IPS-15b (cell line): ENCODE data around the gene UBA3.

ENCODE experiments used
- H3K27me3 ChIP-seq: one replicate; pipeline ENCODE4 v1.6.1; 2013; ENCODE audit warnings: low read length; ENCODE audit not compliant: control insufficient read depth, insufficient read depth
- H3K36me3 ChIP-seq: one replicate; pipeline ENCODE4 v1.6.1; 2013; ENCODE audit warnings: low read length; ENCODE audit not compliant: control insufficient read depth, insufficient read depth
- H3K4me1 ChIP-seq: one replicate; pipeline ENCODE4 v1.6.1; 2013; ENCODE audit warnings: mild to moderate bottlenecking, low read length; ENCODE audit not compliant: control insufficient read depth, insufficient read depth
- H3K4me3 ChIP-seq: one replicate; pipeline ENCODE4 v1.5.1; 2013; ENCODE audit warnings: low read depth, low read length
- H3K9ac ChIP-seq: one replicate; pipeline ENCODE4 v1.6.1; 2013; ENCODE audit warnings: low read depth, mild to moderate bottlenecking, low read length
- H3K9me3 ChIP-seq: one replicate; pipeline ENCODE4 v1.6.1; 2013; ENCODE audit warnings: mild to moderate bottlenecking, low read length; ENCODE audit not compliant: control insufficient read depth, insufficient read depth

UBA3 gene

DNA sequence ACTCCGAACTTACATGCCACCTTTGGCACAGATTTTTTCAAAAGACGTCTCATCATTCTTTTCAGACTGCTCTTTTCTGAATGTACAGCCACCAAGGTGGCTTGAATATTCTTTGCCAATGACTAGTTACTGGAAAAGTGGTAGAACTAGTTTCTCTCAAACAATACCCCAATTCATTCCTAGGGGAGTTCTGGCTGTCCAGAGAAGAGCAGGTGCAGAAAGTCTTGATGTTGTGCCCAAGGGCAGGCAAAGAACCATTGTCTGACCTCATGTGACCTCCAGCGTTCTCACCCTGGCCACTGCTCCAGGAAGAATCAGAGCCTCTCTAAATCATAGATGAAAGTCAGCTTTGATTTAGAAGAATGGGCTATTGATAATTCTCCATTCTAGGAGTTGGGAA, 36.7 kb upstream of the UBA3 start:
- H3K36me3 ChIP-seq = no peaks in the 10 kb centered on the region
- no peaks in the 10 kb centered on the region for H3K4me1 ChIP-seq
- H3K27me3 ChIP-seq = no peaks in the 10 kb centered on the region
- H3K9ac ChIP-seq = no peak overlapping the region
- no peak overlapping the region for H3K4me3 ChIP-seq
- H3K9me3 ChIP-seq = no peaks in the 10 kb centered on the region

DNA sequence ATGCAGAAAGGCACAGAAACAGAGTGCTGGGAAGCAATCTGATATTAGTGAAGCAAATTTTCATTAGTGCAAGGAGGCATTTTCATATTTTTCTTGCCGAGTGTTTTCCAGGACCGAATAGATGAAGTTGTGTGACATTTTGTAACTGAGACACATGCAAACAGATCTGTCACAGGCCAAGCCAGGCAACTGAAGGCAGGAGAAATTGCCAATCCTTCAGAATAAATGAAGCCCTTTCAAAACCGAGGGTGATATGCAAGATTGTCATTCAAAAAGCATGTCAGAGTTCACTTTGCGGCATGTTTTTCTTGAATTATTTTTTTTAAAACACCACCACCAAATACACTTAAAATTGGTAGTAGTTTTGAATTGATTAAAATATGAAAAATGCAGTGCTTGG, 36.0 kb upstream of the UBA3 start:
- no peaks in the 10 kb centered on the region for H3K4me1 ChIP-seq
- no peaks in the 10 kb centered on the region for H3K27me3 ChIP-seq
- H3K9ac ChIP-seq = no peak overlapping the region
- H3K4me3 ChIP-seq = no peak overlapping the region
- H3K36me3 ChIP-seq = no peaks in the 10 kb centered on the region
- no peaks in the 10 kb centered on the region for H3K9me3 ChIP-seq

GRCh38 chr3:69115731-69116130, 35.6 kb upstream of the UBA3 start:
- no peak overlapping the region for H3K4me3 ChIP-seq
- no peaks in the 10 kb centered on the region for H3K36me3 ChIP-seq
- H3K9ac ChIP-seq = no peak overlapping the region
- H3K9me3 ChIP-seq = no peaks in the 10 kb centered on the region
- no peaks in the 10 kb centered on the region for H3K27me3 ChIP-seq
- H3K4me1 ChIP-seq = no peaks in the 10 kb centered on the region

DNA sequence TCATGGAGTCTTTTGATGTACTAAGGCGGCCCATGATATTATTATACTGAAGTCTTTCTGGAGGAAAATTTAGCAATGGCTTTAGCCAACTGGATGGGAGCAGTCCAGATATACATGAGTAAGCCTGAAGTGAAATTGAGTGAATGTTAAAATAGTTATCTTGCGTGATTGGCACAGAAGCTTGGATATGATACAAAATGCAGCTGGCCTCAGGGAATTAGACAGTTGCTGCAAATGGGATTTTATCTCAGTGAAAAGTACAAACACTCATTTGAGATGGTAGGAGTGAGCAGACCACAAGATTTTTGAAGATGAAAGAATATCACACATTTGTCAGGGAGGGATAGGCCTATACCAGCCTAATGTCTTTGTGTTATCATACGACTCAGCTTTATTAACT, 33.4 kb upstream of the UBA3 start:
- H3K27me3 ChIP-seq = no peaks in the 10 kb centered on the region
- no peaks in the 10 kb centered on the region for H3K4me1 ChIP-seq

DNA sequence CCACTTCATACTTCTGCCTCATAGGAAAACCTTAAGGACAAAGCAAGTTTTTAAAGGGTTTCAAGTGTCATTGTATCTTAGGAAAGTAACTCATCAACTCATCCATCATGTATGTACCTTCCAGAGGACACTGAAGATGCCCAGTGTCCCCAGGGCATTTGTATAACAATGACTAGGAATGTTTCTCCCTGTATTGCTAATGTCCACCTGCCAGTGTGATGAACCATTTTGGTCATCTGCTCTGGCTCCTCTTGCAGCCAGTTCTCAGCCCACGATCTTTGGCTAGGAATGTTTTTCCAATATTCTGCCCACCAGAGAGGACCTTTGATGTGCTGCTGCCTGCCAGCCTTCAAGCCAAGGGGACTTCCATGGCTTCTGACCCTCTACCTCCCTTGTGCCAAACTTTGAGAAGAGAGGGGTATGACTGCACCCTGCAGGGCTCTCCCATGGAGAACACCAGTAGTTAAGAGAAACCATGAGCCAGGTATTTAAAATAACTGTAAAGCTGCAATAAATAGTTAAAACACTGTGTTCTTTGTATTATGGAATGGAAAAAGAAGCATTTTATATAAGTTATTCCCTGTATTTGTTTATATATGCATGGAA, 30.9 kb upstream of the UBA3 start:
- Histone ChIP-seq H3K9ac (no peak overlapping the region), H3K27me3 (no peaks in the 10 kb centered on the region), H3K4me3 (no peak overlapping the region), H3K4me1 (no peaks in the 10 kb centered on the region), H3K36me3 (no peaks in the 10 kb centered on the region), H3K9me3 (no peaks in the 10 kb centered on the region)

More for the DNA sequence above, 33.4 kb upstream of the UBA3 start:
- H3K9ac ChIP-seq = no peak overlapping the region
- H3K9me3 ChIP-seq = no peaks in the 10 kb centered on the region
- no peak overlapping the region for H3K4me3 ChIP-seq
- H3K36me3 ChIP-seq = no peaks in the 10 kb centered on the region

GRCh38 chr3:69108811-69109210, 28.6 kb upstream of the UBA3 start:
- H3K4me3 ChIP-seq = no peak overlapping the region
- H3K9me3 ChIP-seq = no peaks in the 10 kb centered on the region
- H3K4me1 ChIP-seq = no peaks in the 10 kb centered on the region
- H3K27me3 ChIP-seq = no peaks in the 10 kb centered on the region
- H3K36me3 ChIP-seq = no peaks in the 10 kb centered on the region
- no peak overlapping the region for H3K9ac ChIP-seq

- H3K4me1 ChIP-seq = no peaks in the 10 kb centered on the region
- no peaks in the 10 kb centered on the region for H3K36me3 ChIP-seq
- H3K4me3 ChIP-seq = no peak overlapping the region
- H3K9me3 ChIP-seq = no peaks in the 10 kb centered on the region
- H3K27me3 ChIP-seq = no peaks in the 10 kb centered on the region
- no peak overlapping the region for H3K9ac ChIP-seq
Measured at GRCh38 chr3:69107841-69108240, 27.7 kb upstream of the UBA3 start.

GRCh38 chr3:69105320-69105719, 25.2 kb upstream of the UBA3 start:
- Histone ChIP-seq H3K4me3 (no peak overlapping the region), H3K36me3 (no peaks in the 10 kb centered on the region), H3K9me3 (no peaks in the 10 kb centered on the region), H3K4me1 (no peaks in the 10 kb centered on the region), H3K27me3 (no peaks in the 10 kb centered on the region), H3K9ac (no peak overlapping the region)

DNA sequence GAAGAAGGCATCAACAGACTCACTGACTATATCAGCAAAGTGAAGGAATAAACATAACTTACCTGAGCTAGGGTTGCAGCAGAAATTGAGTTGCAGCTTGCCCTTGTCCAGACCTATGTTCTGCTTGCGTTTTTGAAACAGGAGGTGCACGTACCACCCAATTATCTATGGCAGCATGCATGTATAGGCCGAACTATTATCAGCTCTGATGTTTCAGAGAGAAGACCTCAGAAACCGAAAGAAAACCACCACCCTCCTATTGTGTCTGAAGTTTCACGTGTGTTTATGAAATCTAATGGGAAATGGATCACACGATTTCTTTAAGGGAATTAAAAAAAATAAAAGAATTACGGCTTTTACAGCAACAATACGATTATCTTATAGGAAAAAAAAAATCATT, 24.4 kb upstream of the UBA3 start:
- no peaks in the 10 kb centered on the region for H3K27me3 ChIP-seq
- no peak overlapping the region for H3K4me3 ChIP-seq
- no peaks in the 10 kb centered on the region for H3K36me3 ChIP-seq
- H3K9me3 ChIP-seq = no peaks in the 10 kb centered on the region
- H3K9ac ChIP-seq = no peak overlapping the region
- no peaks in the 10 kb centered on the region for H3K4me1 ChIP-seq

- no peaks in the 10 kb centered on the region for H3K4me1 ChIP-seq
- no peaks in the 10 kb centered on the region for H3K9me3 ChIP-seq
- H3K27me3 ChIP-seq = no peaks in the 10 kb centered on the region
- no peak overlapping the region for H3K4me3 ChIP-seq
- H3K9ac ChIP-seq = no peak overlapping the region
- no peaks in the 10 kb centered on the region for H3K36me3 ChIP-seq
Measured at GRCh38 chr3:69103123-69103522, 23.0 kb upstream of the UBA3 start.

- Histone ChIP-seq H3K9ac (no peak overlapping the region), H3K9me3 (no peaks in the 10 kb centered on the region), H3K4me1 (no peaks in the 10 kb centered on the region), H3K36me3 (no peaks in the 10 kb centered on the region), H3K27me3 (no peaks in the 10 kb centered on the region), H3K4me3 (no peak overlapping the region)
Measured at GRCh38 chr3:69102384-69102783, 22.2 kb upstream of the UBA3 start.

GRCh38 chr3:69099576-69099975, 19.4 kb upstream of the UBA3 start:
- H3K9me3 ChIP-seq = no peaks in the 10 kb centered on the region
- no peaks in the 10 kb centered on the region for H3K36me3 ChIP-seq
- H3K4me1 ChIP-seq = no peaks in the 10 kb centered on the region
- no peak overlapping the region for H3K9ac ChIP-seq
- H3K27me3 ChIP-seq = no peaks in the 10 kb centered on the region
- H3K4me3 ChIP-seq = no peak overlapping the region
